ENCODE measurements around the gene CEP135.
"Not testable (repeated sequence)": the region's sequence is repeated elsewhere in the genome, so short reads cannot be mapped to it uniquely, and the experiment has no call there.

CEP135 gene

DNA sequence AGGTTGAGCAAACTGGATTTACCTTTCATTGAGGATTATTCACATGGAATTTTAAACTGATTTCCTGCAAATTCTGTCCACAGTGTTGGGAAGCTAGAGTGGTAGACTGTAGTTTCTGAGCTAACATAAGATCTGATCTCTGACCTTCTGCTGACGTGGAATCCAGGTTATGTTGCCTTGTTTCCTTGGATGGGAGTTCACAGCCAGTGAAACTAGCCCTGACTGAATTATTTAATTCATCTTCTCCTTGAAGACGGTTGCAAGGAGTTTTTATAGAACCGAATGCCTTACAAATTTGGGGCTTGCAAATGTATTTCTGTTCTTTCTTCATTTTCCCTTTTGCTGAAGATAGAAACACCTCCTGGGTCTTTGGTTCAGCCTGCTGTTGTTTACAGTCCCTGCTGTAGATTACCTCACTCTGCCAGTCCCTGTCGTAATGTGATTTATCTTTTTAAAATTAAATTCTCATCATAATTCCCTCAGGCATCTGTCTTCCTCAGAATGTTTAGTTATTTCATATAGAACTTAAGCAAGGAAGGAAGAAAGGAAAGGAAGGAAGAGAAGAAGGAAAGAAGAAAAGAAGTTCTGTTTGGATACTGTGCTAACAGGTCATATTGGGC lies 113.9 kb downstream of the CEP135 start:
- Histone ChIP-seq H2AFZ (ENCODE audit: low read depth, low read length) (no peak overlapping the region), H3K27ac (ENCODE audit: low read length) (no peak overlapping the region)
- ATAC-seq (ENCODE audit: insufficient read depth, low read depth), result no peak

DNA sequence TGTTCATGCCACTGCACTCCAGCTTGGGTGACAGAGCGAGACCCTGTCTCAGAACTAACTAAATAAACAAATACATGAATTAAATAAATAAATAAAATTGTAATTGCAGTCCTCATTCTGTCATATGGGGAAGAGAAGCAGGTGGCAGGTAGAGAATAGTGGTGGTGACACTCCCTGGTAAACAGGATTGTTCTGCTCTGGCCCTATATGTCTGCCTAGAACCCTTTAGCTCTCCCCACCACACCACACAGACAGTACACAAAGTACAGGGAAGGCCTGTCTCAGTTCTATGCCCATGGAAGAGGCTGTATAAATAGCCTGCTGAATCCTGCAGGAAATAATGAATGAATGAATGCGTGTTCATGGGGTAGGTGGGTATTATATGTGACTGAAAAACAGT lies 117.7 kb downstream of the CEP135 start:
- DNase-seq, result no peak
- no peak overlapping the region for H3K27ac ChIP-seq (ENCODE audit: low read length)
- no peaks in the 10 kb centered on the region for H4K20me1 ChIP-seq (ENCODE audit: insufficient read depth, low read length)
- ATAC-seq (ENCODE audit: insufficient read depth, low read depth), result no peak
- H2AFZ ChIP-seq (ENCODE audit: low read depth, low read length), result no peak overlapping the region
- H3K4me2 ChIP-seq (ENCODE audit: insufficient read depth, low read length), result no peak overlapping the region
- no peaks in the 10 kb centered on the region for H3K27me3 ChIP-seq (ENCODE audit: insufficient read depth, low read length, poor library complexity)
- no peak overlapping the region for H3K4me3 ChIP-seq (ENCODE audit: low read depth in 1 of 2, low read length in 2 of 2)
- no peak overlapping the region for H3K9ac ChIP-seq (ENCODE audit: low read depth, low read length)
- no peaks in the 10 kb centered on the region for H3K36me3 ChIP-seq (ENCODE audit: insufficient read depth, low read length)
- no peaks in the 10 kb centered on the region for H3K4me1 ChIP-seq (ENCODE audit: insufficient read depth, low read length)
- H3K79me2 ChIP-seq (ENCODE audit: insufficient read depth, low read length), result no peaks in the 10 kb centered on the region
- no peak for TF ChIP-seq EZH2 (IDR thresholded peaks at IDR 0.05; ENCODE audit: borderline replicate concordance, low read depth, low read length, severe bottlenecking)
- TF ChIP-seq, protein P1, sequence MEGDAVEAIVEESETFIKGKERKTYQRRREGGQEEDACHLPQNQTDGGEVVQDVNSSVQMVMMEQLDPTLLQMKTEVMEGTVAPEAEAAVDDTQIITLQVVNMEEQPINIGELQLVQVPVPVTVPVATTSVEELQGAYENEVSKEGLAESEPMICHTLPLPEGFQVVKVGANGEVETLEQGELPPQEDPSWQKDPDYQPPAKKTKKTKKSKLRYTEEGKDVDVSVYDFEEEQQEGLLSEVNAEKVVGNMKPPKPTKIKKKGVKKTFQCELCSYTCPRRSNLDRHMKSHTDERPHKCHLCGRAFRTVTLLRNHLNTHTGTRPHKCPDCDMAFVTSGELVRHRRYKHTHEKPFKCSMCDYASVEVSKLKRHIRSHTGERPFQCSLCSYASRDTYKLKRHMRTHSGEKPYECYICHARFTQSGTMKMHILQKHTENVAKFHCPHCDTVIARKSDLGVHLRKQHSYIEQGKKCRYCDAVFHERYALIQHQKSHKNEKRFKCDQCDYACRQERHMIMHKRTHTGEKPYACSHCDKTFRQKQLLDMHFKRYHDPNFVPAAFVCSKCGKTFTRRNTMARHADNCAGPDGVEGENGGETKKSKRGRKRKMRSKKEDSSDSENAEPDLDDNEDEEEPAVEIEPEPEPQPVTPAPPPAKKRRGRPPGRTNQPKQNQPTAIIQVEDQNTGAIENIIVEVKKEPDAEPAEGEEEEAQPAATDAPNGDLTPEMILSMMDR (IDR thresholded peaks at IDR 0.05; ENCODE audit: borderline replicate concordance, extremely low read depth, low read length, poor library complexity, severe bottlenecking), result no peak
- H3K9me3 ChIP-seq (ENCODE audit: insufficient read depth, low read length, severe bottlenecking), result no peaks in the 10 kb centered on the region

More for the DNA sequence above, 113.9 kb downstream of the CEP135 start:
- Histone ChIP-seq H4K20me1 (ENCODE audit: insufficient read depth, low read length) (no peaks in the 10 kb centered on the region), H3K4me1 (ENCODE audit: insufficient read depth, low read length) (no peaks in the 10 kb centered on the region), H3K9ac (ENCODE audit: low read depth, low read length) (no peak overlapping the region), H3K79me2 (ENCODE audit: insufficient read depth, low read length) (no peaks in the 10 kb centered on the region), H3K4me2 (ENCODE audit: insufficient read depth, low read length) (no peak overlapping the region), H3K27me3 (ENCODE audit: insufficient read depth, low read length, poor library complexity) (no peaks in the 10 kb centered on the region), H3K9me3 (ENCODE audit: insufficient read depth, low read length, severe bottlenecking) (no peaks in the 10 kb centered on the region), H3K4me3 (ENCODE audit: low read depth in 1 of 2, low read length in 2 of 2) (no peak overlapping the region), H3K36me3 (ENCODE audit: insufficient read depth, low read length) (no peaks in the 10 kb centered on the region)
- DNase-seq, result no peak
- TF ChIP-seq, protein P1 (IDR thresholded peaks at IDR 0.05; ENCODE audit: borderline replicate concordance, extremely low read depth, low read length, poor library complexity, severe bottlenecking), result no peak
- TF ChIP-seq EZH2 (IDR thresholded peaks at IDR 0.05; ENCODE audit: borderline replicate concordance, low read depth, low read length, severe bottlenecking), result no peak

DNA sequence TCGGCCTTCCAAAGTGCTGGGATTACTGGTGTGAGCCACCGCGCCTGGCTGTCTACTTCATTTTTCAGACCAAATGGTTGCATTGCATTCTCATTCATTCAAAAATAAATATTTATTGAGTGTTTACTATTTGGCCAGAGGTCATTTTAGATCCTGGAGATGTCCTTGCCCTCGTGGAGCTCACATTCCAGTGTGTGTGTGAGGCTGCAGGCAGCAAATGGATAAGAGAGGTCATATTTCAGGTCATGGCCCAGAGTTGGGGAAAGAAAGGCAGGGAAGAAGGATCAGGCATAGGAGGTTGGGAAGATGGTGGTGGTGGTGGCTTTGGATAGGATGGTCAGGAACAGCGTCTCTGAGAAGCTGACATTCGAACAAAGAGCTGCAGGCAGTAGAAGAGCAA lies 119.1 kb downstream of the CEP135 start:
- Histone ChIP-seq H3K79me2 (ENCODE audit: insufficient read depth, low read length) (no peaks in the 10 kb centered on the region), H3K27ac (ENCODE audit: low read length) (no peak overlapping the region), H3K4me2 (ENCODE audit: insufficient read depth, low read length) (no peak overlapping the region), H3K9ac (ENCODE audit: low read depth, low read length) (no peak overlapping the region), H3K9me3 (ENCODE audit: insufficient read depth, low read length, severe bottlenecking) (no peaks in the 10 kb centered on the region), H3K4me3 (ENCODE audit: low read depth in 1 of 2, low read length in 2 of 2) (no peak overlapping the region), H4K20me1 (ENCODE audit: insufficient read depth, low read length) (no peaks in the 10 kb centered on the region), H3K4me1 (ENCODE audit: insufficient read depth, low read length) (no peaks in the 10 kb centered on the region), H2AFZ (ENCODE audit: low read depth, low read length) (no peak overlapping the region), H3K36me3 (ENCODE audit: insufficient read depth, low read length) (no peaks in the 10 kb centered on the region), H3K27me3 (ENCODE audit: insufficient read depth, low read length, poor library complexity) (no peaks in the 10 kb centered on the region)
- no peak for ATAC-seq (ENCODE audit: insufficient read depth, low read depth)
- DNase-seq, result no peak
- TF ChIP-seq EZH2 (IDR thresholded peaks at IDR 0.05; ENCODE audit: borderline replicate concordance, low read depth, low read length, severe bottlenecking), result no peak
- TF ChIP-seq, protein P1 (IDR thresholded peaks at IDR 0.05; ENCODE audit: borderline replicate concordance, extremely low read depth, low read length, poor library complexity, severe bottlenecking), result no peak

DNA sequence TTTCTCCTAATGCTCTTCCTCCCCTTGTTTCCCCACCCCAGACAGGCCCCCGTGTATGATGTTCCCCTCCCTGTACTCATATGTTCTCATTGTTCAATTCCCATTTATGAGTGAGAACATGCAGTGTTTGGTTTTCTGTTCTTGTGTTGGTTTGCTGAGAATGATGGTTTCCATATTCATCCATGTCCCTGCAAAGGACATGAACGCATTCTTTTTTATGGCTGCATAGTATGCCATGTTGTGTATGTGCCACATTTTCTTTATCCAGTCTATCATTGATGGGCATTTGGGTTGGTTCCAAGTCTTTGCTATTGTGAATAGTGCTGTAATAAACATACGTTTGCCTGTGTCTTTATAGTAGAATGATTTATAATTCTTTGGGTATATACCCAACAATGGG lies 124.0 kb downstream of the CEP135 start:
- H3K9me3 ChIP-seq (ENCODE audit: insufficient read depth, low read length, severe bottlenecking); H4K20me1 ChIP-seq (ENCODE audit: insufficient read depth, low read length); H3K9ac ChIP-seq (ENCODE audit: low read depth, low read length); H3K79me2 ChIP-seq (ENCODE audit: insufficient read depth, low read length); H3K36me3 ChIP-seq (ENCODE audit: insufficient read depth, low read length); H2AFZ ChIP-seq (ENCODE audit: low read depth, low read length); H3K4me2 ChIP-seq (ENCODE audit: insufficient read depth, low read length); H3K27ac ChIP-seq (ENCODE audit: low read length); DNase-seq; H3K27me3 ChIP-seq (ENCODE audit: insufficient read depth, low read length, poor library complexity); H3K4me1 ChIP-seq (ENCODE audit: insufficient read depth, low read length); H3K4me3 ChIP-seq (ENCODE audit: low read depth in 1 of 2, low read length in 2 of 2); ATAC-seq (ENCODE audit: insufficient read depth, low read depth): not testable (repeated sequence)
